A549 (cell line): ENCODE data around the gene MUC4. TPM values are rescaled to one million over a fixed set of nuclear protein-coding genes. Genes with fewer than 3 reads are reported as not detected.

Experiments used
- ATAC-seq, 2 experiments: fragments of 200-7000 bp in 1 of 2; fragments of >200 bp in 1 of 2; cut with Nextera tagmentation in 1 of 2; cut with Tn5 transposase in 1 of 2; 3 replicates each; pipeline versions ENCODE4 v1.8.0 to v1.9.1; 2018 to 2020; ENCODE audit warnings: mild to moderate bottlenecking in 1 of 2, moderate library complexity in 1 of 2
- CTCF ChIA-PET: fragments of 300-600 bp; sonication (Branson Sonifier 250); formaldehyde crosslinking; extraction: SDS; loops from one replicate; lab custom pipeline; 2021; ENCODE audit warnings: antibody characterized with exemption, inconsistent platforms; lab: Yijun Ruan, JAX
- POLR2A ChIA-PET: fragments of 350-600 bp; formaldehyde crosslinking; extraction: SDS; loops from one replicate; lab custom pipeline; 2021; ENCODE audit warnings: antibody characterized with exemption, inconsistent platforms; lab: Yijun Ruan, JAX
- DNase-seq, 2 experiments: peaks; one replicate each; pipeline versions ENCODE4 v3.0.0 to v3.0.0-alpha.2; 2011 to 2016; ENCODE audit warnings: low read depth in 1 of 2, low spot score in 1 of 2
- FAIRE-seq: peaks from 2 replicates; lab custom pipeline; 2011; peaks lifted over from hg19 to GRCh38; lab: Jason Lieb, UNC
- H3K27ac ChIP-seq, 2 experiments: fragments of >200 bp; sonication (Bioruptor Twin); formaldehyde crosslinking; 3 replicates each; pipeline ENCODE4 v1.5.1; 2016 to 2017
- H3K4me1 ChIP-seq: fragments of >200 bp; sonication (Bioruptor Twin); formaldehyde crosslinking; 3 replicates; pipeline ENCODE4 v1.6.1; 2016
- H3K4me2 ChIP-seq: fragments of >200 bp; sonication (Bioruptor Twin); formaldehyde crosslinking; 3 replicates; pipeline ENCODE4 v1.6.1; 2016
- H3K4me3 ChIP-seq: fragments of >200 bp; sonication (Bioruptor Twin); formaldehyde crosslinking; 3 replicates; pipeline ENCODE4 v1.5.1; 2016
- H3K9me3 ChIP-seq: fragments of >200 bp; sonication (Bioruptor Twin); formaldehyde crosslinking; 3 replicates; pipeline ENCODE4 v1.6.1; 2016
- BCL3 ChIP-seq: fragments of >200 bp; sonication (Bioruptor Twin); formaldehyde crosslinking; IDR thresholded peaks from 3 replicates; pipeline ENCODE4 v1.6.1; 2016
- CBX2 ChIP-seq: fragments of 200-600 bp; sonication (generic); IDR thresholded peaks from 2 replicates; pipeline ENCODE4 v1.6.1; 2016; ENCODE audit warnings: low read depth, mild to moderate bottlenecking, borderline replicate concordance
- CBX8 ChIP-seq: fragments of 200-600 bp; sonication (generic); IDR thresholded peaks from 2 replicates; pipeline ENCODE4 v1.6.1; 2016
- CHD2 ChIP-seq: fragments of 150-350 bp; IDR thresholded peaks from 2 replicates; pipeline ENCODE4 v1.6.1; 2014; ENCODE audit warnings: low read length; ENCODE audit not compliant: partially characterized antibody
- EHF ChIP-seq: fragments of 250-450 bp; sonication (Bioruptor Pico); IDR thresholded peaks from 2 replicates; pipeline ENCODE4 v1.5.0; 2020; ENCODE audit warnings: mild to moderate bottlenecking
- ELK1 ChIP-seq: fragments of 150-350 bp; IDR thresholded peaks from 2 replicates; pipeline ENCODE4 v1.6.1; 2014; ENCODE audit warnings: low read depth, mild to moderate bottlenecking, low read length
- EP300 ChIP-seq, 2 experiments: fragments of >200 bp; sonication (Bioruptor Twin); formaldehyde crosslinking; IDR thresholded peaks; 2 replicates in 1 of 2; 3 replicates in 1 of 2; pipeline ENCODE4 v1.6.1; 2016 to 2017
- FOSL2 ChIP-seq, 2 experiments: fragments of 450-650 bp in 1 of 2; fragments of >200 bp in 1 of 2; sonication (Bioruptor Twin) in 1 of 2; formaldehyde crosslinking; IDR thresholded peaks; 2 replicates each; pipeline versions ENCODE4 v1.5.0 to v1.6.1; 2016 to 2020; ENCODE audit warnings: mild to moderate bottlenecking in 1 of 2, moderate library complexity in 1 of 2
- FOXS1 ChIP-seq: fragments of 250-450 bp; sonication (Bioruptor Pico); IDR thresholded peaks from 2 replicates; pipeline ENCODE4 v1.5.0; 2020; ENCODE audit warnings: mild to moderate bottlenecking, moderate library complexity
- GATA3 ChIP-seq: IDR thresholded peaks from 2 replicates; pipeline ENCODE4 v1.6.1; 2012; ENCODE audit warnings: borderline replicate concordance
- HMGXB4 ChIP-seq: fragments of 250-450 bp; sonication (Bioruptor Pico); IDR thresholded peaks from 2 replicates; pipeline ENCODE4 v1.5.0; 2021; ENCODE audit warnings: mild to moderate bottlenecking, moderate library complexity, borderline replicate concordance
- HOXB5 ChIP-seq: fragments of 250-450 bp; sonication (Bioruptor Pico); IDR thresholded peaks from 2 replicates; pipeline ENCODE4 v1.5.0; 2020; ENCODE audit warnings: mild to moderate bottlenecking, moderate library complexity
- JUNB ChIP-seq: fragments of >200 bp; sonication (Bioruptor Twin); formaldehyde crosslinking; IDR thresholded peaks from 2 replicates; pipeline ENCODE4 v1.6.1; 2016
- KDM1A ChIP-seq: fragments of 200-600 bp; sonication (generic); IDR thresholded peaks from 2 replicates; pipeline ENCODE4 v1.6.1; 2016; ENCODE audit warnings: low read depth, mild to moderate bottlenecking
- NPAS2 ChIP-seq: fragments of 250-450 bp; sonication (Bioruptor Pico); IDR thresholded peaks from 2 replicates; pipeline ENCODE4 v1.8.0; 2022; ENCODE audit warnings: mild to moderate bottlenecking, moderate library complexity, borderline replicate concordance
- NR3C1 ChIP-seq: fragments of >200 bp; sonication (Bioruptor Twin); formaldehyde crosslinking; IDR thresholded peaks from 3 replicates; pipeline ENCODE4 v1.6.1; 2017
- RAD21 ChIP-seq, 2 experiments: fragments of >200 bp in 1 of 2; sonication (Bioruptor Twin) in 1 of 2; formaldehyde crosslinking in 1 of 2; IDR thresholded peaks in 1 of 2; conservative IDR thresholded peaks in 1 of 2; 2 replicates in 1 of 2; 3 replicates in 1 of 2; pipeline ENCODE4 v1.6.1; 2012 to 2018; ENCODE audit warnings: inconsistent platforms in 1 of 2
- RCOR1 ChIP-seq: fragments of 150-350 bp; IDR thresholded peaks from 2 replicates; pipeline ENCODE4 v1.6.1; 2014; ENCODE audit warnings: antibody characterized with exemption, low read length, low read depth
- RFX5 ChIP-seq: fragments of 450-650 bp; IDR thresholded peaks from 2 replicates; pipeline ENCODE4 v1.7.1; 2014; ENCODE audit warnings: antibody characterized with exemption, mild to moderate bottlenecking, moderate library complexity
- SMC3 ChIP-seq: fragments of >200 bp; sonication (Bioruptor Twin); formaldehyde crosslinking; IDR thresholded peaks from 3 replicates; pipeline ENCODE4 v1.6.1; 2018; ENCODE audit warnings: inconsistent platforms
- USF2 ChIP-seq: fragments of 450-650 bp; IDR thresholded peaks from 2 replicates; pipeline ENCODE4 v1.6.1; 2014; ENCODE audit warnings: antibody characterized with exemption
- ZC3H11A ChIP-seq: fragments of 450-650 bp; IDR thresholded peaks from 2 replicates; pipeline ENCODE4 v1.6.1; 2014; ENCODE audit warnings: antibody characterized with exemption, mild to moderate bottlenecking
- ZFP36 ChIP-seq: fragments of 450-650 bp; IDR thresholded peaks from 2 replicates; pipeline ENCODE4 v1.6.1; 2014; ENCODE audit warnings: borderline replicate concordance; ENCODE audit not compliant: partially characterized antibody
- whole genome bisulfite sequencing: methylation state at CpG from one replicate; pipeline ENCODE4 v1.1.6; 2017; ENCODE audit errors: missing lambda C conversion rate; 5-methylcytosine and 5-hydroxymethylcytosine counted together
- polyA minus RNA-seq: library from RNA; depleted of rRNA, polyadenylated mRNA; stranded (reverse); fragments of >200 nt; gene quantifications from 2 replicates; pipeline ENCODE4 v1.2.3, GENCODE V29; 2011; rRNA and poly(A)+ RNA removed
- polyA plus RNA-seq, 4 experiments: library from polyadenylated mRNA; depleted of rRNA in 3 of 4; stranded (reverse); fragments of >200 nt; fragmentation: RNase III in 1 of 4; extraction: RNeasy Plus Mini Kit Qiagen cat#74134 plus additional on column Dnase treatment in 1 of 4; gene quantifications; 2 replicates in 3 of 4; 3 replicates in 1 of 4; pipeline ENCODE4 v1.2.3, GENCODE V29; 2011 to 2017
- TF ChIP-seq, protein P1 (sequence below): fragments of >200 bp; sonication (Bioruptor Twin); formaldehyde crosslinking; IDR thresholded peaks from 3 replicates; pipeline ENCODE4 v1.5.1; 2016

MUC4 gene
- polyA plus RNA-seq (2011; rRNA removed) (0.04 TPM in 1 of 2 replicates, not detected in the other), polyA plus RNA-seq (2017; fragmentation: RNase III; extraction: RNeasy Plus Mini Kit Qiagen cat#74134 plus additional on column Dnase treatment) (not detected in 3 replicates), polyA minus RNA-seq (0.04 TPM in 1 of 2 replicates, not detected in the other)
- polyA plus RNA-seq (2012; cell fraction: cytosol; rRNA removed), result 0.01 and 0.03 TPM in 2 replicates
- polyA plus RNA-seq (2012; cell fraction: nucleus; rRNA removed), result 0.01 TPM in 1 of 2 replicates, not detected in the other

- Histone ChIP-seq H3K4me1 (0 out of 3 replicates have a peak, but pooled peaks cover 4% of the 10 kb centered on the region), H3K9me3 (no peaks in the 10 kb centered on the region), H3K4me2 (no peak within 1 kb of the TSS), H3K27ac (no peak within 1 kb of the TSS), H3K4me3 (no peak within 1 kb of the TSS)
- ChIA-PET POLR2A (no interaction called here), CTCF (interaction anchor here (2.4 kb wide), 1 partner anchor 39 kb away, joined by 10 read pairs; no protein-coding TSS in a partner anchor)
- WGBS, result no CpG with 5 or more reads among the region's 14 CpGs
- TF ChIP-seq ZC3H11A, result no peak
- no peak for TF ChIP-seq GATA3
- no peak for TF ChIP-seq JUNB
- no peak for TF ChIP-seq USF2
- TF ChIP-seq FOSL2 (IDR thresholded peaks at IDR 0.05), result no peak
- TF ChIP-seq FOSL2 (CRISPR knock-in tag; IDR thresholded peaks at IDR 0.05), result no peak
- no peak for TF ChIP-seq SMC3
- no peak for TF ChIP-seq KDM1A
- TF ChIP-seq RAD21 (conservative IDR thresholded peaks at IDR 0.05 in 1 of 2, IDR thresholded peaks at IDR 0.05 in 1 of 2), result no peak
- ATAC-seq (no peak), FAIRE-seq (no peak), DNase-seq (no peak)
Measured at GRCh38 chr3:195811756-195812155, at the start of gene MUC4. TSS of gene MUC4 (minus strand) at chr3:195811929. CDS start at chr3:195811817, 112 bp downstream.

DNA sequence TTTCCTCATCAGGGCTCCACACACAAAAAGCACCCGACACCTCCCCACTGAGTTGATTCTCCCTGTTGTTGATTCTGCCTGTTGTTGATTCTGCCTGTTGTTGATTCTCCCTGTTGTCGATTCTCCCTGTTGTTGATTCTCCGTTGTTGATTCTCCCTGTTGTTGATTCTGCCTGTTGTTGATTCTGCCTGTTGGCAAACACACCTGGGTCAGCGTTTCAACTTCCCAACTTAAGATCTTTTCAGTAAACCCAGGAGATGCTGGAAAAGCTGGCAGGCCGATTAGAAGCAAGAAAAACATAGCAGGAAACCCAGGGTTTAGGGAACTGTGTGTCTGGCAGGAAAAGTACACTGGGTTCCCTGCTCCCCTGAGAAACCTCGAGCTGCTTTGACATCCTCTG lies 48.7 kb upstream of the MUC4 start:
- no peak overlapping the region for H3K4me3 ChIP-seq
- FAIRE-seq, result no peak
- peaks cover 4% of the 10 kb centered on the region; the same call in 1 of the 3 replicates for H3K4me1 ChIP-seq
- WGBS, result 49% methylated on average over 6 of the region's 6 CpGs
- H3K4me2 ChIP-seq, result no peak overlapping the region
- no peak overlapping the region for H3K27ac ChIP-seq
- CTCF ChIA-PET, result interaction anchor here (0.8 to 4.7 kb wide), 6 partner anchors 8 to 55 kb away, joined by 4 to 134 read pairs (median 8); no protein-coding TSS in a partner anchor
- H3K9me3 ChIP-seq, result no peaks in the 10 kb centered on the region
- TF ChIP-seq CBX2 (no peak), ELK1 (no peak), HMGXB4 (CRISPR knock-in tag) (no peak)
- no peak for DNase-seq
- no peak for ATAC-seq
- POLR2A ChIA-PET, result no interaction called here

GRCh38 chr3:195859846-195860411 lies 48.2 kb upstream of the MUC4 start:
- 87% methylated on average over 23 of the region's 23 CpGs for WGBS
- no peak for ATAC-seq
- ChIA-PET CTCF (interaction anchor here (0.6 to 11.1 kb wide), 22 partner anchors 8 to 139 kb away, joined by 3 to 206 read pairs (median 6); partner anchors contain the start of gene MUC20), POLR2A (no interaction called here)
- no peak for DNase-seq
- Histone ChIP-seq H3K4me3 (no peak overlapping the region), H3K4me2 (no peak overlapping the region; the same call in 2 of the 3 replicates), H3K4me1 (peaks cover 4% of the 10 kb centered on the region; the same call in 1 of the 3 replicates), H3K27ac (no peak overlapping the region), H3K9me3 (no peaks in the 10 kb centered on the region)
- FAIRE-seq, result no peak
- TF ChIP-seq NR3C1, result no peak
- TF ChIP-seq RCOR1, result no peak
- TF ChIP-seq CHD2, result no peak
- no peak for TF ChIP-seq FOXS1 (CRISPR knock-in tag)
- TF ChIP-seq ZC3H11A, result no peak
- TF ChIP-seq NPAS2 (CRISPR knock-in tag), result no peak
- TF ChIP-seq RFX5, result no peak
- no peak for TF ChIP-seq BCL3
- TF ChIP-seq, protein P1, sequence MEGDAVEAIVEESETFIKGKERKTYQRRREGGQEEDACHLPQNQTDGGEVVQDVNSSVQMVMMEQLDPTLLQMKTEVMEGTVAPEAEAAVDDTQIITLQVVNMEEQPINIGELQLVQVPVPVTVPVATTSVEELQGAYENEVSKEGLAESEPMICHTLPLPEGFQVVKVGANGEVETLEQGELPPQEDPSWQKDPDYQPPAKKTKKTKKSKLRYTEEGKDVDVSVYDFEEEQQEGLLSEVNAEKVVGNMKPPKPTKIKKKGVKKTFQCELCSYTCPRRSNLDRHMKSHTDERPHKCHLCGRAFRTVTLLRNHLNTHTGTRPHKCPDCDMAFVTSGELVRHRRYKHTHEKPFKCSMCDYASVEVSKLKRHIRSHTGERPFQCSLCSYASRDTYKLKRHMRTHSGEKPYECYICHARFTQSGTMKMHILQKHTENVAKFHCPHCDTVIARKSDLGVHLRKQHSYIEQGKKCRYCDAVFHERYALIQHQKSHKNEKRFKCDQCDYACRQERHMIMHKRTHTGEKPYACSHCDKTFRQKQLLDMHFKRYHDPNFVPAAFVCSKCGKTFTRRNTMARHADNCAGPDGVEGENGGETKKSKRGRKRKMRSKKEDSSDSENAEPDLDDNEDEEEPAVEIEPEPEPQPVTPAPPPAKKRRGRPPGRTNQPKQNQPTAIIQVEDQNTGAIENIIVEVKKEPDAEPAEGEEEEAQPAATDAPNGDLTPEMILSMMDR, result no peak
- no peak for TF ChIP-seq EHF (CRISPR knock-in tag)
- no peak for TF ChIP-seq HOXB5 (CRISPR knock-in tag)
- no peak for TF ChIP-seq EP300 (IDR thresholded peaks at IDR 0.05)
- no peak for TF ChIP-seq KDM1A
- no peak for TF ChIP-seq CBX8
- no peak for TF ChIP-seq ZFP36
